Upper lobe of right lung (tissue), 1 donor: ENCODE measurements around the gene MXD3. TPM values are rescaled to one million over a fixed set of nuclear protein-coding genes. Genes with fewer than 3 reads are reported as not detected.
"Not testable (repeated sequence)": the region's sequence is repeated elsewhere in the genome, so short reads cannot be mapped to it uniquely, and the experiment has no call there.

Experiments used
- ATAC-seq: fragments of 200-7000 bp; cut with Tn5 transposase; one replicate; pipeline ENCODE4 v1.9.1; 2020; ENCODE audit warnings: mild to moderate bottlenecking, moderate library complexity
- DNase-seq: peaks from one replicate; pipeline ENCODE4 v3.0.0-alpha.2; 2020
- H3K27ac ChIP-seq: fragments of 200-600 bp; one replicate; pipeline ENCODE4 v1.8.0; 2022
- H3K27me3 ChIP-seq: fragments of 200-600 bp; one replicate; pipeline ENCODE4 v1.8.0; 2022; ENCODE audit warnings: mild to moderate bottlenecking
- H3K36me3 ChIP-seq: fragments of 200-600 bp; one replicate; pipeline ENCODE4 v1.8.0; 2022
- H3K4me1 ChIP-seq: fragments of 200-600 bp; one replicate; pipeline ENCODE4 v1.8.0; 2022
- H3K4me3 ChIP-seq: fragments of 200-600 bp; one replicate; pipeline ENCODE4 v1.8.0; 2022; ENCODE audit warnings: mild to moderate bottlenecking
- H3K9me3 ChIP-seq: fragments of 200-600 bp; one replicate; pipeline ENCODE4 v1.8.0; 2022
- intact Hi-C: fragments of 100-400 bp; cut with DNase I; formaldehyde crosslinking; loops from one replicate; pipeline ENCODE4 v1.11.0; 2022
- total RNA-seq: library from RNA; stranded (reverse); fragmentation: NEBNext Ultra II Directional; extraction: Animal tissue kit (Norgen Biotek cat#: 25700); gene quantifications from one replicate; pipeline ENCODE4 v1.2.1, GENCODE V29; 2021
- TF ChIP-seq, protein P1 (sequence below): fragments of 200-600 bp; IDR thresholded peaks from one replicate; pipeline ENCODE4 v1.8.0; 2022; ENCODE audit warnings: antibody characterized with exemption
- donor health status: DM: no; HTN: yes; CAD: no; lungs with severe emphysema.

MXD3 gene
- total RNA-seq, 1 donor from 2014 or later = 10.1 TPM

DNA sequence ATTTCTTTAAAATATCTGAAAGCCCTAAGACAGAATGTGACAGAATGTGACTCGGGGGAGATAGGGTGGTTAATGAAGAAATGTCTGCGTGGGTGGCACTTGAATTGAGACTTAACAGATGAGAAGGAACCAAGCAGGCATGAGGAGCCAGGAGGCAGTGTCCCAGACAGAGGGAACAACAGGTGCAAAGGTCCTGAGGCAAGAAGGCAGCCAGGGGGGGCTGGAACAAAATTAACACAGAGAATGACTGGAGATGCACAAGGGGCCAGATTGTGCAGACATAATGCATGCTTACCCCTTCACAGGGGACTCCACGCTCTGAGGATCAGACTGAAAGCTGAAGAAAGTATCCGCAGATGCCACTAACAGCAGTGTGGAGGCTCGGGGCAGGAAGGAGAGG, 38.1 kb upstream of the MXD3 start:
- intact Hi-C loops = no loop called here
- no peak overlapping the region for H3K27ac ChIP-seq
- peaks cover 36% of the 10 kb centered on the region for H3K4me1 ChIP-seq
- TF ChIP-seq, protein P1, sequence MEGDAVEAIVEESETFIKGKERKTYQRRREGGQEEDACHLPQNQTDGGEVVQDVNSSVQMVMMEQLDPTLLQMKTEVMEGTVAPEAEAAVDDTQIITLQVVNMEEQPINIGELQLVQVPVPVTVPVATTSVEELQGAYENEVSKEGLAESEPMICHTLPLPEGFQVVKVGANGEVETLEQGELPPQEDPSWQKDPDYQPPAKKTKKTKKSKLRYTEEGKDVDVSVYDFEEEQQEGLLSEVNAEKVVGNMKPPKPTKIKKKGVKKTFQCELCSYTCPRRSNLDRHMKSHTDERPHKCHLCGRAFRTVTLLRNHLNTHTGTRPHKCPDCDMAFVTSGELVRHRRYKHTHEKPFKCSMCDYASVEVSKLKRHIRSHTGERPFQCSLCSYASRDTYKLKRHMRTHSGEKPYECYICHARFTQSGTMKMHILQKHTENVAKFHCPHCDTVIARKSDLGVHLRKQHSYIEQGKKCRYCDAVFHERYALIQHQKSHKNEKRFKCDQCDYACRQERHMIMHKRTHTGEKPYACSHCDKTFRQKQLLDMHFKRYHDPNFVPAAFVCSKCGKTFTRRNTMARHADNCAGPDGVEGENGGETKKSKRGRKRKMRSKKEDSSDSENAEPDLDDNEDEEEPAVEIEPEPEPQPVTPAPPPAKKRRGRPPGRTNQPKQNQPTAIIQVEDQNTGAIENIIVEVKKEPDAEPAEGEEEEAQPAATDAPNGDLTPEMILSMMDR = no peak
- H3K36me3 ChIP-seq = peaks cover 33% of the 10 kb centered on the region
- no peaks in the 10 kb centered on the region for H3K27me3 ChIP-seq
- ATAC-seq (no peak), DNase-seq (no peak)
- H3K4me3 ChIP-seq = peak overlapping the region; percentile 98
- H3K9me3 ChIP-seq = no peaks in the 10 kb centered on the region

DNA sequence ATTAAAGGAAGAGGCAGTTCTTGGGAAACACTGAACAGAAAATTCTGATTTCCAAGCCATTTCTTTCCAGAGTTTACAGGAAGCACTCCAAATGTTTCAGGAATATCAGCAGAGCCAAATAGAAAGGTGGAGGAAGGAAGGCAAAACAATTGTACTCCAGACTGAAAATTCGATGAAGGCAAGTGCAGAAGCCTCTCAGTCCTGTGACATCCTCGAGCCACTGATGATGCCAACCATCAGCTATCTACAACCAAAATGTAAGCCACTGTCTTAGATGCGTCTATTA, 37.6 kb upstream of the MXD3 start:
- no peak overlapping the region for H3K4me3 ChIP-seq
- H3K9me3 ChIP-seq = no peaks in the 10 kb centered on the region
- H3K27ac ChIP-seq = no peak overlapping the region
- H3K36me3 ChIP-seq = peaks cover 33% of the 10 kb centered on the region
- TF ChIP-seq, protein P1 = no peak
- ATAC-seq (no peak), DNase-seq (no peak)
- H3K4me1 ChIP-seq = peaks cover 36% of the 10 kb centered on the region
- intact Hi-C loops = no loop called here
- H3K27me3 ChIP-seq = no peaks in the 10 kb centered on the region

DNA sequence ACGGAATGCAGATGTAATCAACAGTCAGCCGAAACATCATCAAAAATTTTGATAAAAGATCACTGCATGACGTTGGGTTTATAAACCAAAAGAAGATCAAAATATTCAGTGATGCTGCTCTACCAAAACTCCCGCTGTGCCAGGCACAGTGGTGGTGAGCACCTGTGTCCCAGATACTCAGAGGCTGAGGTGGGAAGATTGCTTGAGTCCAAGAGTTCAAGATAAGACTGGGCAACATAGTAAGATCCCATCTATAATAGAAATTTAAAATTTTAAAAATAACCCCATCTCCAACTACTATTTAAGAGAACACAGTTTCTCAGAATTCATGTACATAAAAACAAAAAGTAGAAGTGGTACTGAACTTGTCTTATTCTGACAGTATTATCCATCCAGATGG, 36.0 kb upstream of the MXD3 start:
- ATAC-seq = no peak
- H3K9me3 ChIP-seq = no peaks in the 10 kb centered on the region
- intact Hi-C loops = no loop called here
- no peak for DNase-seq
- H3K27me3 ChIP-seq = no peaks in the 10 kb centered on the region
- peaks cover 43% of the 10 kb centered on the region for H3K36me3 ChIP-seq
- TF ChIP-seq, protein P1 = no peak
- no peak overlapping the region for H3K4me3 ChIP-seq
- peaks cover 36% of the 10 kb centered on the region for H3K4me1 ChIP-seq
- H3K27ac ChIP-seq = no peak overlapping the region

DNA sequence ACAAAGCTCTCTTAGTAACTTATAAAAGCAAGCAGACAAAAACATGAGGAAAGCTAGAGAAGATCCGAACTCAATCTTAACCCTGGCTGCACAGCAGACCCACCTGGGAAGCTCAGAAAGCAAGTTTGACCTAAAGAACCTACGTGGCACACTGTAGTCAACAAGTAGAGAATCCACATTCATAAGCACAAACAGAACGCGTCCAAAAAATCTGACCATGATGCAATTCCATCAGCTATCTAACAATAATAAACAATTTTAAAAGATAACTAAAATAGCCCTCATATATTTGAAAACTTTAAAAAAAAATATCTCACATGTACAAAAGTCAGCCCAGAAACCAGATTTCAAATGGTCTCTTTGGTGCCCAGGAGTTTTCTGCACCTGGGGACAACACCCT, 35.1 kb upstream of the MXD3 start:
- ATAC-seq (no peak), DNase-seq (no peak)
- TF ChIP-seq, protein P1 = no peak
- Histone ChIP-seq H3K4me1 (peaks cover 36% of the 10 kb centered on the region), H3K4me3 (no peak overlapping the region), H3K9me3 (no peaks in the 10 kb centered on the region), H3K27me3 (no peaks in the 10 kb centered on the region), H3K36me3 (peaks cover 51% of the 10 kb centered on the region), H3K27ac (no peak overlapping the region)
- intact Hi-C loops = no loop called here

DNA sequence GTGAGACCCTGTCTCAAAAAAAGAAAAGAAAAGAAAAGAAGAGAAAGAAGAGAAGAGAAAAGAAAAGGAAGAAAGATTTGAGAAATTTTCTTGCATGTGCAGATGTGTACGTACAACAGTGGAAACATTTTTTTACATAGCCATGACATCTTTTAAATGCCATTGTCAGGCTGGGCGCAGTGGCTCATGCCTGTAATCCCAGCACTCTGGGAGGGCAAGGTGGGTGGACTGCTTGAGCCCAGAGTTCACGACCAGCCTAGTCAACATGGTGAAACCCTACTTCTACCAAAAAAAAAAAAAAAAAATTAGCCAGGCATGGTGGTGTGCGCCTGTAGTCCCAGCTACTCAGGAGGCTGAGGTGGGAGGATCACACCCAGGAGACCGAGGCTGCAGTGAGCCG, 33.2 kb upstream of the MXD3 start:
- Histone ChIP-seq H3K27ac (no peak overlapping the region), H3K27me3 (no peaks in the 10 kb centered on the region), H3K9me3 (no peaks in the 10 kb centered on the region), H3K36me3 (peaks cover 59% of the 10 kb centered on the region), H3K4me3 (no peak overlapping the region), H3K4me1 (peaks cover 26% of the 10 kb centered on the region)
- TF ChIP-seq, protein P1 = no peak
- ATAC-seq = no peak
- no peak for DNase-seq
- intact Hi-C loops = no loop called here

DNA sequence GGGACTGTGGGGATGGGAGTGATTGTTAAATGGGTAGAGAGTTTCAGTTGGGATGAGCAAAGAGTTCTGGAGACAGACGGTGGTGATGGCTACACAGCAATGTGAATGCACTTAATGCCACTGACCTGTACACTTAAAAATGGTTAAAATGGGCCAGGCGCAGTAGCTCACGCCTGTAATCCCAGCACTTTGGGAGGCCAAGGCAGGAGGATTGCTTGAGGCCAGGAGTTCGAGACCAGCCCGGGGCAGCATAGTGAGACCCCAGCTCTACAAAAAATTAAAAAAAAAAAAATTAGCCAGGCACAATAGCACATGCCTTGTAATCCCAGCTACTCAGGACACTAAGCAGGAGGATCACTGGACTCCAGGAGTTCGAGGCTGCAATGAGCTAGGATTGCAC, 32.1 kb upstream of the MXD3 start:
- peaks cover 52% of the 10 kb centered on the region for H3K36me3 ChIP-seq
- intact Hi-C loops = no loop called here
- ATAC-seq = no peak

DNA sequence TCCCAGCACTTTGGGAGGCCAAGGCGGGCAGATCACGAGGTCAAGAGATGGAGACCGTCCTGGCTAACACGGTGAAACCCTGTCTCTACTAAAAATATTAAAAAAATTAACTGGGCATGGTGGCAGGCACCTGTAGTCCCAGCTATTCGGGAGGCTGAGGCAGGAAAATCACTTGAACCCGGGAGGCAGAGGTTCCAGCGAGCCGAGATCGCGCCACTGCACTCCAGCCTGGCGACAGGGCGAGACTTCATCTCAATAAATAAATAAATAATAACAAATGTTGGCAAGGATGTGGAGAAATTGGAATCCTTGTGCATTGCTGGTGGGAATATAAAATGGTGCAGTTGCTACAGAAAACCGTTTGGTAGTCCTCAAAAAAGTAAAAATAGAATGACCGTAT, 31.3 kb upstream of the MXD3 start:
- DNase-seq, H3K4me3 ChIP-seq, H3K9me3 ChIP-seq, H3K27me3 ChIP-seq, intact Hi-C loops, H3K27ac ChIP-seq, ATAC-seq: not testable (repeated sequence)
- H3K4me1 ChIP-seq = peaks cover 12% of the 10 kb centered on the region
- H3K36me3 ChIP-seq = peaks cover 60% of the 10 kb centered on the region

More for the DNA sequence above, 32.1 kb upstream of the MXD3 start:
- H3K27ac ChIP-seq = no peak overlapping the region
- no peaks in the 10 kb centered on the region for H3K9me3 ChIP-seq
- peaks cover 17% of the 10 kb centered on the region for H3K4me1 ChIP-seq
- no peak overlapping the region for H3K4me3 ChIP-seq
- H3K27me3 ChIP-seq = no peaks in the 10 kb centered on the region
- TF ChIP-seq, protein P1 = no peak
- DNase-seq = no peak
